ENCODE measurements around the gene HDAC11. TPM values are rescaled to one million over a fixed set of nuclear protein-coding genes. Genes with fewer than 3 reads are reported as not detected.

The HDAC11 gene
- total and polyA plus RNA-seq, 2 of the 13 experiments (the other 11 are each of a cell fraction or from before 2014, with no cell fraction given) = 13.7 to 33.1 TPM

DNA sequence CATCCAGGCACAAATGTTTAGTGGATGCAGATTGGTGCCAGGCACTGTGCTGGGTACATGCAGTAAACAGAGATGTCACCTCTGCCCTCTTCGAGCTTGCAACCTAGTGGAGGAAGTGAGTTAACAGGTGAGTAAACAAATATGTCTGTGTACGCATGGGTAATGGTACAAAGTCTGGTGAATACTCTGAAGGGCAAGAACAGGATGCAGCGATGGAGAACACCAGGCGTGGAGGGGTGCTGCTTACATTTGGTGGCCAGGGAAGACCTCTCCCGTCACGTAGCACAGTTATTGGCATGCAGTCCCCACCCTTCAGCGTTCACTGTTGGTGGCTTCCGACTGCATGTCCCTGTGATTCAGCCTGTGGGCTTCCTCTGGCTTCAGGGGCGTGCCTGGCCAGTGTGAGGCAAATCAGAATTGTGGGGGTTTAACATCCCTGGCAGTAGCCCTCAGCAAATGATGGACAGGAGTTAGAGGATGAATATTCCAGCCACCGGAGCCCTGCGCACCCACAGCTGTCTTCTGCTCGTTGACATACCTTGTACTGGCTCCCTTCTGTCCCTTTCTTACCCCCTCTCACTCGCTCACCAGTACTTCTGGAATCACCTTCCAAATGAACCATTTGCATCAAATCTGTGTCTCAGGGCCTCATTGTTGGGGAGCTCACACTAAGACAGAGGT lies 9.1 kb upstream of the HDAC11 start (continued):
- TF ChIP-seq GMEB2 (CRISPR knock-in tag; IDR thresholded peaks at IDR 0.05; ENCODE audit: low read depth) (no peak), ZNF589 (CRISPR knock-in tag; conservative IDR thresholded peaks at IDR 0.05) (peak; percentile 20; the same call in 1 of the 2 replicates), NFATC3 (CRISPR knock-in tag; IDR thresholded peaks at IDR 0.05) (no peak), ZNF724P (CRISPR knock-in tag; IDR thresholded peaks at IDR 0.05; ENCODE audit: borderline replicate concordance) (0 out of 2 replicates have a peak, but pooled peaks have one; percentile 61), HMG20B (CRISPR knock-in tag; conservative IDR thresholded peaks at IDR 0.05) (peak; percentile 67), SCMH1 (CRISPR knock-in tag; IDR thresholded peaks at IDR 0.05; ENCODE audit: borderline replicate concordance) (no peak), ATM (IDR thresholded peaks at IDR 0.05; ENCODE audit: borderline replicate concordance) (no peak), ZNF564 (CRISPR knock-in tag; IDR thresholded peaks at IDR 0.05) (0 out of 2 replicates have a peak, but pooled peaks have one; percentile 42), SMAD9 (CRISPR knock-in tag; IDR thresholded peaks at IDR 0.05) (no peak), KDM3A (CRISPR knock-in tag; IDR thresholded peaks at IDR 0.05; ENCODE audit: low read depth) (0 out of 2 replicates have a peak, but pooled peaks have one; percentile 52), RBM22 (optimal IDR thresholded peaks at IDR 0.05; ENCODE audit: low read length) (no peak), MIER2 (CRISPR knock-in tag; IDR thresholded peaks at IDR 0.05) (peak; percentile 65; the same call in 1 of the 2 replicates), HNF4G (IDR thresholded peaks at IDR 0.05; ENCODE audit: borderline replicate concordance, low read depth, low read length) (peak; percentile 91), HNF4G (CRISPR knock-in tag; IDR thresholded peaks at IDR 0.05; ENCODE audit: borderline replicate concordance, low read depth) (peak; percentile 93; the same call in 1 of the 2 replicates), ZNF747 (CRISPR knock-in tag; IDR thresholded peaks at IDR 0.05; ENCODE audit: borderline replicate concordance) (no peak; the same call in 1 of the 2 replicates), MXD4 (CRISPR knock-in tag; IDR thresholded peaks at IDR 0.05) (peak; percentile 83), ZNF12 (CRISPR knock-in tag; IDR thresholded peaks at IDR 0.05) (peak; percentile 69; the same call in 1 of the 2 replicates), PHF8 (CRISPR knock-in tag; IDR thresholded peaks at IDR 0.05) (no peak), ZNF562 (CRISPR knock-in tag; IDR thresholded peaks at IDR 0.05; ENCODE audit: borderline replicate concordance) (no peak), ZNF558 (CRISPR knock-in tag; IDR thresholded peaks at IDR 0.05; ENCODE audit: borderline replicate concordance) (no peak), ZNF841 (CRISPR knock-in tag; IDR thresholded peaks at IDR 0.05; ENCODE audit: borderline replicate concordance) (no peak), ZNF232 (CRISPR knock-in tag; IDR thresholded peaks at IDR 0.05; ENCODE audit: borderline replicate concordance) (peak; percentile 72; the same call in 1 of the 2 replicates), SSRP1 (CRISPR knock-in tag; IDR thresholded peaks at IDR 0.05) (no peak), BHLHE40 (IDR thresholded peaks at IDR 0.05; ENCODE audit: low read length) (peak; percentile 92), MBNL3 (CRISPR knock-in tag; conservative IDR thresholded peaks at IDR 0.05) (no peak), ZNF33B (CRISPR knock-in tag; IDR thresholded peaks at IDR 0.05) (no peak), TAF1 (CRISPR knock-in tag; IDR thresholded peaks at IDR 0.05) (no peak)
- TF ChIP-seq, protein P1, sequence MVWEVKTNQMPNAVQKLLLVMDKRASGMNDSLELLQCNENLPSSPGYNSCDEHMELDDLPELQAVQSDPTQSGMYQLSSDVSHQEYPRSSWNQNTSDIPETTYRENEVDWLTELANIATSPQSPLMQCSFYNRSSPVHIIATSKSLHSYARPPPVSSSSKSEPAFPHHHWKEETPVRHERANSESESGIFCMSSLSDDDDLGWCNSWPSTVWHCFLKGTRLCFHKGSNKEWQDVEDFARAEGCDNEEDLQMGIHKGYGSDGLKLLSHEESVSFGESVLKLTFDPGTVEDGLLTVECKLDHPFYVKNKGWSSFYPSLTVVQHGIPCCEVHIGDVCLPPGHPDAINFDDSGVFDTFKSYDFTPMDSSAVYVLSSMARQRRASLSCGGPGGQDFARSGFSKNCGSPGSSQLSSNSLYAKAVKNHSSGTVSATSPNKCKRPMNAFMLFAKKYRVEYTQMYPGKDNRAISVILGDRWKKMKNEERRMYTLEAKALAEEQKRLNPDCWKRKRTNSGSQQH (CRISPR knock-in tag; IDR thresholded peaks at IDR 0.05; ENCODE audit: low read depth) = 0 out of 2 replicates have a peak, but pooled peaks have one; percentile 43
- TF ChIP-seq, protein P2, sequence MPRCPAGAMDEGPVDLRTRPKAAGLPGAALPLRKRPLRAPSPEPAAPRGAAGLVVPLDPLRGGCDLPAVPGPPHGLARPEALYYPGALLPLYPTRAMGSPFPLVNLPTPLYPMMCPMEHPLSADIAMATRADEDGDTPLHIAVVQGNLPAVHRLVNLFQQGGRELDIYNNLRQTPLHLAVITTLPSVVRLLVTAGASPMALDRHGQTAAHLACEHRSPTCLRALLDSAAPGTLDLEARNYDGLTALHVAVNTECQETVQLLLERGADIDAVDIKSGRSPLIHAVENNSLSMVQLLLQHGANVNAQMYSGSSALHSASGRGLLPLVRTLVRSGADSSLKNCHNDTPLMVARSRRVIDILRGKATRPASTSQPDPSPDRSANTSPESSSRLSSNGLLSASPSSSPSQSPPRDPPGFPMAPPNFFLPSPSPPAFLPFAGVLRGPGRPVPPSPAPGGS (CRISPR knock-in tag; IDR thresholded peaks at IDR 0.05) = peak; percentile 72

All from HepG2 (cell line).